ENCODE measurements around the gene PCDHGB6.

The PCDHGB6 gene

GRCh38 chr5:141366016-141366896 lies 41.6 kb upstream of the PCDHGB6 start:
- POLR2A ChIA-PET, result no interaction called here
- H3K4me1 ChIP-seq (ENCODE audit: control insufficient read depth, insufficient read depth, low read length), result no peaks in the 10 kb centered on the region

GRCh38 chr5:141369994-141370848 lies 37.6 kb upstream of the PCDHGB6 start, which contains the start of gene PCDHGB3:
Gene PCDHGB3 (plus strand): TSS chr5:141370242. CDS start chr5:141370395, 153 bp downstream.
- no peak for TF ChIP-seq ZNF513 (tag by site-specific recombination; IDR thresholded peaks at IDR 0.05)
- no peak for TF ChIP-seq ZNF433 (tag by site-specific recombination; IDR thresholded peaks at IDR 0.05; ENCODE audit: low read depth)
- no peak for TF ChIP-seq ZNF548 (tag by site-specific recombination; IDR thresholded peaks at IDR 0.05)
- no peak for TF ChIP-seq ZNF600 (tag by site-specific recombination; IDR thresholded peaks at IDR 0.05)
- no peak for TF ChIP-seq ZNF341 (tag by site-specific recombination; IDR thresholded peaks at IDR 0.05; ENCODE audit: low read depth)
- no peak for TF ChIP-seq ZNF239 (tag by site-specific recombination; IDR thresholded peaks at IDR 0.05)
- TF ChIP-seq ZFP3 (tag by site-specific recombination; IDR thresholded peaks at IDR 0.05; ENCODE audit: low read depth), result no peak
- no peak for TF ChIP-seq ZNF658 (tag by site-specific recombination; IDR thresholded peaks at IDR 0.05)
- TF ChIP-seq ZNF157 (tag by site-specific recombination; IDR thresholded peaks at IDR 0.05), result no peak
- no peak for TF ChIP-seq ZNF394 (tag by site-specific recombination; IDR thresholded peaks at IDR 0.05; ENCODE audit: borderline replicate concordance)
- POLR2A ChIA-PET, result no interaction called here

More at GRCh38 chr5:141366016-141366896, 41.6 kb upstream of the PCDHGB6 start:
- Histone ChIP-seq H3K9me3 (ENCODE audit: control insufficient read depth, insufficient read depth, low read depth, low read length) (no peaks in the 10 kb centered on the region), H3K27ac (ENCODE audit: extremely low read depth, low read depth, low read length) (no peak overlapping the region), H3K4me3 (ENCODE audit: low read depth, low read length) (no peak overlapping the region), H3K36me3 (ENCODE audit: control insufficient read depth in 2 of 2, insufficient read depth in 1 of 2, low read length in 2 of 2) (no peaks in the 10 kb centered on the region)
- CTCF ChIA-PET, result interaction anchor here (0.5 to 0.8 kb wide), 4 partner anchors 8 to 30 kb away, joined by 3 to 4 read pairs (median 3); partner anchors contain the start of gene PCDHGA7
- TF ChIP-seq ZNF350 (tag by site-specific recombination; IDR thresholded peaks at IDR 0.05), result no peak
- TF ChIP-seq SETDB1 (IDR thresholded peaks at IDR 0.05; ENCODE audit: insufficient read length, low read length), result no peak
- no peak for TF ChIP-seq ZNF704 (tag by site-specific recombination; IDR thresholded peaks at IDR 0.05)

GRCh38 chr5:141371572-141372475 lies 36.0 kb upstream of the PCDHGB6 start:
- no peak overlapping the region for H3K4me3 ChIP-seq (ENCODE audit: low read depth, low read length)
- CTCF ChIA-PET, result interaction anchor here (0.9 to 3.3 kb wide), 8 partner anchors 16 to 194 kb away, joined by 3 to 22 read pairs (median 6); partner anchors contain the start of genes PCDHGA2, PCDHGA4, PCDHGB1 and PCDHGB5
- TF ChIP-seq OVOL3 (tag by site-specific recombination; IDR thresholded peaks at IDR 0.05) (no peak), MEIS1 (CRISPR knock-in tag; IDR thresholded peaks at IDR 0.05; ENCODE audit: borderline replicate concordance) (no peak), ZNF239 (tag by site-specific recombination; IDR thresholded peaks at IDR 0.05) (no peak), ZNF548 (tag by site-specific recombination; IDR thresholded peaks at IDR 0.05) (no peak), REPIN1 (tag by site-specific recombination; IDR thresholded peaks at IDR 0.05; ENCODE audit: low read depth) (no peak), ZNF514 (tag by site-specific recombination; IDR thresholded peaks at IDR 0.05) (no peak), FEZF1 (tag by site-specific recombination; IDR thresholded peaks at IDR 0.05) (no peak), KLF7 (tag by site-specific recombination; IDR thresholded peaks at IDR 0.05; ENCODE audit: borderline replicate concordance) (no peak), INSM2 (tag by site-specific recombination; IDR thresholded peaks at IDR 0.05) (no peak), ZNF473 (tag by site-specific recombination; IDR thresholded peaks at IDR 0.05) (no peak)

More at GRCh38 chr5:141369994-141370848, 37.6 kb upstream of the PCDHGB6 start, which contains the start of gene PCDHGB3:
- no peaks in the 10 kb centered on the region; the same call in 1 of the 2 replicates for H3K9me3 ChIP-seq (ENCODE audit: control insufficient read depth, insufficient read depth, low read depth, low read length)
- no peaks in the 10 kb centered on the region for H3K36me3 ChIP-seq (ENCODE audit: control insufficient read depth in 2 of 2, insufficient read depth in 1 of 2, low read length in 2 of 2)
- no peaks in the 10 kb centered on the region for H3K4me1 ChIP-seq (ENCODE audit: control insufficient read depth, insufficient read depth, low read length)
- no peak within 1 kb of the TSS for H3K4me3 ChIP-seq (ENCODE audit: low read depth, low read length)
- CTCF ChIA-PET, result interaction anchor here (0.6 to 3.3 kb wide), 28 partner anchors 10 to 222 kb away, joined by 3 to 22 read pairs (median 4); partner anchors contain the start of genes PCDHB10, PCDHGA1, PCDHGA11 and PCDHGA12
- no peak within 1 kb of the TSS for H3K27ac ChIP-seq (ENCODE audit: extremely low read depth, low read depth, low read length)

More at GRCh38 chr5:141371572-141372475, 36.0 kb upstream of the PCDHGB6 start:
- Histone ChIP-seq H3K9me3 (ENCODE audit: control insufficient read depth, insufficient read depth, low read depth, low read length) (no peaks in the 10 kb centered on the region; the same call in 1 of the 2 replicates), H3K27ac (ENCODE audit: extremely low read depth, low read depth, low read length) (no peak overlapping the region), H3K36me3 (ENCODE audit: control insufficient read depth in 2 of 2, insufficient read depth in 1 of 2, low read length in 2 of 2) (no peaks in the 10 kb centered on the region), H3K4me1 (ENCODE audit: control insufficient read depth, insufficient read depth, low read length) (no peaks in the 10 kb centered on the region)
- POLR2A ChIA-PET, result no interaction called here
